Eye (tissue), 1 donor: Measurements from ENCODE around the gene GFRA1.

Experiments
- DNase-seq: peaks from one replicate; pipeline ENCODE4 v3.0.0-alpha.2; 2015

GFRA1 gene

DNA sequence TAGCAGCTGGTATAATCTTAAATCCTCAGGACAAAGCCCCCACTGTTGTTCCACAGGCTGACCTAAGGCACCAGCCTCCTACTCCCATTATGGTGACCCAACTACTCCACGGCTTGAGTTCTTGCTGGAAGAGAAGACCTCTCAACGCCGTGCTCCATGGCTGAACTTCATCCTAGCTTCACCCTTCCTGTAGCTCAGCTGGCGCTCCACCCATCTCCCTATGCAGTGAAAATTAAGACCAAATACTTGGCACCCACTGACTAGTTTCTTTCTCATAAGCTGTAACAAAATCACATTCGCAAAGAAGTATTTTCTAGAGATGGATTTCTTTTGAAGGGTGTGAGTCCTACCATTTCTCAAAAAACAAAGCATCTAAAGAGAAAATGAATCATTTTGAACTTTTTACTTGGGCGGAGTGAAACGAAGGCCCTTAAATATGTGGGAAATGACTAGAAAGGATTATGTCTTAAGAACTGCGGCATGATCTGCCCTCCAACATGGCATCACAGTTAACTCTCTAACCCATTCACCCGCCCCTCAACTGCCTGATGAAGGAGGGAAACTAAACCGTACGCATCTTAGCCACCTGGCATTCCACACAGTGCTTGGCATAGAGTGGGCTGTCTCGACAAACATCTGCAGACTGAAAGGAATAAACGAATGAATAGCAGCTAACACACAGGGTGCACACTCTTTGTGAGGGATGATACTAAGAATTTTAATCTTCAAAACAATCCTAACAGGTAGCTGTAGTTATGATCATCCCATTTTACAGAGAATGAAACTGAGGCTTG is 32.7 kb downstream of the GFRA1 start:
- DNase-seq: no peak

DNA sequence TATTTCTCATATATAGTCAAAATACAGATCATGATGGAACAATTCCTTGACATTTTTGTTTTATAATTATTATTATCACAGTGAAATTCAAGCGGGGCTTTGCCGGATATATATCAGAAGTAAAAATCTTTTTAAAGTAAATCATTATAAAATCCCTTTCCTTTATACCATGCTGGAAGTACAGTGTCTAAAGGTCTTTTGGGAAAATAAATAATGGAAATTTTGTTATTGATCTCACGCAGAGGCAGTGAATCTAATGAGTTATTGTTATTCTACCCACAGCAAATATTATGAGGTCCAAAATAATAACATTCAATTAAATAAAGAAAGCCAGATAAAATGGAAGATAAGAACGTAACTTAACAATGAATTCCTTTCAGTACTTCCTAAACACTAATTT is 33.8 kb downstream of the GFRA1 start:
- no peak for DNase-seq

DNA sequence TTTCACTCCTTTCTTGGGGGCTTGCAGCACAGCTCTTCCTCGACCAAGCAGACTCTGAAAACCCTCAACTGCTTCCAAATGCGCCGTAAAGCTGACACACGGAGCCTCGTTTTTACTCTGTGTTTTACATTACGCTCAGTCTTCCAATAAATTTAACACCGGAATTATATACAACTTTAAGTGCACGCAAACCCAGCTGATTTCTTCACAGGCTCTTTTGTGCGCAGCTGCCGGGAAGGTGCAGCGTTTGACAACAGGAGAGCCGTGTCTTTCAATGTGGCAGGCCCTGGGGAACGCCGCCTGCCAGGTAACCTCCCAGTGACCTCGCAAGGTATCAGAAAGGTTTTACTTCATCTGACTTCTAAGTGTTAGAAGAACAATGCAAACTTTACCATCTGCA is 35.0 kb downstream of the GFRA1 start:
- no peak for DNase-seq

DNA sequence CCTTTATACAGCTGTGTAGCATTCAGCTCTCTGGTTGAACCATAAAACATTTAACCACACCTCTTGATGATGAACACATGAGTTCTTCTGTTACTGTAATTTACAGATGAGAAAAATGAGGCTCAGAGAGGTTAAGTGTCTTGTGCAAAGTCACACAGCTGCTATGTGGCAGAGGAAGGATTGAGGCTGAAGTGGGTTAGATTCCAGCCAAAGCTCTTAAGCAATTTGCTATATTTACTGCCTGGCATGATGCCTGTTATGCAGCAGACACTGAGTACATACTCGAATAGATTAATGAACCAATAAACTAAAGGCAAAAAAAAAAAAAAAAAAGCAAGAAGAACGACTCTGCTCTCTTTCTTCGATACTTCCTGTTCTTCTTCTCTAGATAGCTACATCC is 35.7 kb downstream of the GFRA1 start:
- no peak for DNase-seq

DNA sequence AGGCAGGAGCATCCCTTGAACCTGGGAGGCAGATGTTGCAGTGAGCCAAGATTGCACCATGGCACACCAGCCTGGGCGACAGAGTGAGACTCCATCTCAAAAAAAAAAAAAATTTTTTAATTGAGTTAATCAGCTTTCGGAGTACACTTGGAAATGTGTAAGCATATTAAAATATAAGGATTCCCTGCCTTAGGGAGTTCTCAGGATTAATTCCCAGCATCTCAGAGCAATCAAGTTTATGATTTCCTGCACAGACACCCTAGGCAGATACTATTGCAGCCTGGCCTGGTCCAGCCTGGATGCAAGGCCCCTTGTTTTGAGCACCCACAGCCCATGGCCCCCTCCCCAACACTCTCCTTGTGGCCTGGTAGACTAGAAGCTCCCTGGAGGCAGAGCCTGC is 39.8 kb downstream of the GFRA1 start:
- DNase-seq: no peak

DNA sequence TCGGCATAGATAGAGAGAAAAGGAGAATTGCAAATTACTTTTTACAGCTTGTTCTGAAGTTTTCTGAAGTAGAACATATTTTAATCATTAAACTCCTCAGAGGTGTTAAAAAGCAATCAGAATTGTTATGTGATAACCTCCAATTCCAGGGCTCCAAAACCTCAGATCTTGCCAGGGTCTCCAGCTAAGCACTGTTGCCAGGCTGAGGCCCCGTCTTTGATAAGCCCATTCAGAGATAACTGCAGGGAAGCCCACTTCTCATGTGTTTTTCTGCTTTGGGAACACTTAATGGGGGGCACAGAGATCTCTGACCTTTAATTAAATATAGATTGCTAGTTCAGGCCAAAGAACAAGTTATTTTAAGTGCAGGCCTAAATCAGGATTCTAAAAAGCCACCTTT is 40.4 kb downstream of the GFRA1 start:
- no peak for DNase-seq

DNA sequence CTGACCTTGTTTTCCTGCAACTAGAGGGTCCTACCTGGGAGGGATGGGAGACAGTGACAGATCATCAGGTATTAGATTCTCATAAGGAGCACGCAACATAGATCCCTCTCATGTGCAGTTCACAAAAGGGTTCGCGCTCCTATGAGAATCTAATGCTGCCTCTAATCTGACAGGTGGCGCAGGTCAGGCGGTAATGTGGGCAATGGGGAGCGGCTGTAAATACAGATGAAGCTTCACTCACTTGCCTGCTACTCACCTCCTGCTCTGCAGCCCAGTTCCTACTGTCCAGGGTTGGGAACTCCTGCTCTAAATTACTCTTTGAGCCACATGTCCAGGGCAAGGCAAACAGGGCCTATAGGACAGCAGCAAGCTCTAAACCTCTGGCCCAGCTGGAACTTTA is 46.2 kb downstream of the GFRA1 start:
- DNase-seq: no peak

DNA sequence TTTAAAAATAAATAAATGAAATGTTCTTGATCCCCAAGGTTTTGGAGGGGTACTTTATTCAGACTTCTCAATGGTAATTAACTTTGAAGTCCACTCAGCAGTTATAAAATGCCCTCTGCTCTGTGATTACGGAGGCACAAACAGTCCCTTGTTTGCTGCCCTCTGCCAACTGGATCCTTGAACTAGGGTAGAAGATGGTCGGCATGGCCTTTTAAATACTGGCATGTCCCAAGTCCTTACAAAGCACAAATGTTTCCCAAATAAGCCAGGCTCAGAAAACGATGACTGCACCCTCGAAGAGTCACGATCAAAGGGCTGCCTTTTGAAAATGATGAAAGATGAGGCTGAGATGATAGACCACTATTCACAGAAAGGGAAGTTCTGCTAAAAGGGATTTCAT is 47.0 kb downstream of the GFRA1 start:
- no peak for DNase-seq

DNA sequence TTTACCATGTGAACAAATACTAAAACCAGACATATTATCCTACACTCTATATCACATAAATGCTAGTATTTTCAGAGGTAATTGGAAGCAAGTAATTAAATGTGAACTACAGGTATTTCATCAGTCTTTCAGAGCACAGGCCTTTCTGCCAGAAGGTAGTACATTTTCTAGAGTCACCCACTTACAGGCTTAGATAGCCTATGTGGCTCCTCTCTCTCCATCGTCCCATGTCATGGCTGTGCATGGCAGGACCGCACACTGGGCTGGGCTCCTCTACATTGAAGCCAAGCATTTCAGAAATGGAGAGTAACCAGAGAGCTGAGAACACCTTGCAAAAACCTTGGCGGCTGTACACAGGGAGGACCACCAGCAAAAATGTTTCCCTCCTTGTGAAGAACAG is 49.7 kb downstream of the GFRA1 start:
- no peak for DNase-seq

DNA sequence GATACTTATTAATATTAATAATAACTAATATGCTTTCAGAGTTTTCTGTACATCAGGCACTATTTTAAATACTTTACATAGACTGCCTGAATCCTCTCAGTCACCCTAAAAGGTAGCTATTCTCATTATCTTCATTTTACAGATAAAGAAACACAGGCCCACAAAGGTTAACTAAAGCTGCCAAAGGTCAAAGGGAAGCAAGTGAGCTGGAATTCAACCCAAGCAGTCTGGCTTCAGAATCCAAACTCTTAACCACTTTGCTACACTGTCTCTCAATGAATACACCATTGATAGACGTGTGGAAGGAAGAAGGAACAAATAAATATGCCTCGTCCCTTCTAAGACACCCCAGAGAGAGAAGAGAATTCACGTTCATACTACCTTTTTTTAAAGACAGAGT is 52.0 kb downstream of the GFRA1 start:
- DNase-seq: no peak

DNA sequence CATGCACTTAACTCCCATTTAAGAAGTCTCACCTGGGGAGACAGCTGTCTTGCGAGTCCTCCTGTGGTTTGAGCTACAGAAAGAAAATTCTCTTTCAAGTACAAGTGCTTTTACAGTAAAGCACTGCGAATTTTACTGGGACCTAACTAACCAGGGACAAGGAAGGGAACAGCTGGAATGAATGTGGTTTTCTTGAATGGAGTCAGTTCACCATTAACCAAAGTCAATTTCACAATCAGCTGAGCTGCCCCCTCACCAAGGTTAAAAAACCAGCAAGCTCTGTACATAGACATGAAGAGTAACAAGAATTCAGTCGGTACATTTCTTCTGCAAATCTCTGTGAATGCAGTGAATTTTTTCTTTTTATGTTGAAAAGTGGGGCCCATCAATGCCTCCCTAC is 56.3 kb downstream of the GFRA1 start:
- no peak for DNase-seq

DNA sequence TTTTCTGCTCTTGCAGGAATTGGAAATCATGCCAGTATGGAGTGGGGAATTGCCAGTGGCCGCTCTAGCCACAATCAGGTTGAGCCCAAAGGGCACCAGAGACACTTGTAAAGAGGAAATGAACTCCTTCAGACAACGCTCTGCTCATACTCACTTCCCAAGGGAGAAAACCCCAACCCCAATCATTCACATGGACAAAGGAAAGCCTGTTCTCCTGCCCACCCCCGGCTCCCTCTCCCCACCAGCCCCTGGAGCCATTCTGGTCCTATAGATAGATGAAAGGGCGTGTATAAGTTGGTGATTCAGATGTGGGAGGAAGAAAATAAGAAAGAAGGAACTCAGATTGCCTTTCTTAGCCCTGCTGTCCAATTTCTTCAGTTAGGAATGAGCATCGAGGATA is 57.4 kb downstream of the GFRA1 start:
- no peak for DNase-seq

DNA sequence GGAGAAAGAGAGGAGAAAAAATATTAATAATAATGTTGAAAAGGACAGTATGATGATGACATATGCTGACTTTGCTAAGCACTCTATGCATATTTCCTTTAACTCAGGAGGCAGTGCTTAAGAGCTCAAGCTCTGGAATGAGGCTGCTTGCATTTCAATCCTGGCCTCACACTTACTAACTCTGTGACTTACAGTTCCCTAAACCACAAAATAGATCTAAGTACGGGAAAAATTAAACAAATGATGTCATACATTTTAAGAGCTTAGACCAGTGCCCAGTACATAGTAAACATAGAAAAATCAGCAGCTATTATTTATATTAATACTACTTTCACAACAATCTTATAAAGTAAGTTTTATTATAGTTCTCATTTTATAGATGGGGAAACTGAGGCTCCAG is 61.3 kb downstream of the GFRA1 start:
- DNase-seq: peak; percentile 42

DNA sequence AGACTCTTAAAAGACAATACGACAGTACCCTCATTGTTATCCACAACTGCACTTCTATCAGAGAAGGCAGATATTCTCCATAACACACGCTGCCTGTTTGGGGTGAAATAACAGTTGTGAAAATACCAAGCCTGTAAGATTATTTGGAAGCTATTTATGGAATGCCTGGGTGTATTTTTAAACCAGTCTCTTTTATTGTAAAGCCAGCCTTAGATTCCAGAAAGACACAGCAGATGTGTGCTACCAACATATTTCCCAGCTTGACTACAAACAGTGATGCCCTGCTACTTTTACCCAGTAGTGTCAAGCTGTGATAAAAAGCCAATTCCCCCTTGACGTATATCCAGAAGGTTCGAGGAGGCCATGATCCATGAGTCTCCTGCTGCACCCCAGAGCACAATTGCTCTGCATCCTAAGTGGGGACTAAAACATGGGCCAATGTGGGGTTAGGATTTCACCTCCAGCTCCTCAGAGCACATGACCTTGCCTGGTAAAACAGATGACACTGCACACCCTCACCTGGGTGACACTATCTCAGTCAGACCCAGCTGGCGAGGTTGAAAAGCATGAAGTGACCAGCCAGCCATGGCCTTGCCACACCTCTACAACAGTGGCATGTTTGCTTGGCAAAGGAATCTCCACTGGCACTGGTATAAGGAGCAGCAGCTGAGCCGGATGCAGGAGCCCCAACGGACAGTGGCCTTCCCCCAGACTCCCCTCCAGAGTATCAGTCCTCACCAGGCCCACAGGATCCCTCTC is 62.2 kb downstream of the GFRA1 start:
- DNase-seq: peak; percentile 37

DNA sequence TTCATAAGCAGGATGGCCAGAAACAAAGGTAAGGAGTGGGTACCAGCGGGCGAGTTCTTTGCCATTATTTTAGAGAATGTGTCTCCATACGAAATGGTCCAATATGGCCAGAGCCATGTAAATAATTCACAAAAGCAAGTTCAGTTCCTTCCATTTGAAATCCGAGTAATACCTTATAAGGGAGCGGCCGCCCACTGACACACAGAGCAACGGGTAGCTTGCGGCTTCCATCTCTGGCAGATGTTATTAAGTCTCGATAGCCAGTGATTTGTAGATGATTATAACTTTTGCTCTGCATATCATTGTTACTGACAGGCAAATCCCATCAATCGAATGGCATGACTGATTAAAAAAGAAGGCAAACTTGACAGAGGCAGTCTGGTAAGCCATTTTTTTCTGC is 63.2 kb downstream of the GFRA1 start:
- DNase-seq: peak; percentile 52

DNA sequence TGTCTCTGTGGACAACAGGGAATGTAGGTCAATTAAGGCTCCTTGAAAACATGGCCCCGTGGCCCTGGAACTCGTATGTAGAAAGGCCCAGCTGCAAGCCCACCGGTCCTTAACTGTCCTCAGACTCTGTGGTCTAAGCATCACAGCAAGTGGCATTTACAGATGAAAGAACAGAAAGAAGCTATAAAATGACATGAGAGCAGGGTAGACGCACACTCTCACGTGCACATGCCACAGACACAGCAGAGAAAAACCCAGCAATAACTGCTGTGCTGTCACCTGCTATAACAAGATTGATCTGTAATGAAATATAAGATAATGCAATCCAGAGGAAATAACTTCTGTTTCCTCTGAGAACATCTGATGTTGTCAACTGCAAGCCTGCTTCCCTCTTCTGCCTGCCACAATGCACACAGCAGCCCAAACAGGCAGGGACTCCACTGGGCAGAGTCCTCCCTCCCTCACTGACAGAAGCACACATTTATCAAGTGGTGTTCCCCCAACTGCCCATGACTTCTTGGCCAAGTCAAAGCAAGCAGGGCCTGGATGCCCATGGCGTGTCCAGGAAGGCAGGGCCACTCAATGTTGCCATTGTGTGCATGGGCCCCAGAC is 63.9 kb downstream of the GFRA1 start:
- DNase-seq: peak; percentile 54

DNA sequence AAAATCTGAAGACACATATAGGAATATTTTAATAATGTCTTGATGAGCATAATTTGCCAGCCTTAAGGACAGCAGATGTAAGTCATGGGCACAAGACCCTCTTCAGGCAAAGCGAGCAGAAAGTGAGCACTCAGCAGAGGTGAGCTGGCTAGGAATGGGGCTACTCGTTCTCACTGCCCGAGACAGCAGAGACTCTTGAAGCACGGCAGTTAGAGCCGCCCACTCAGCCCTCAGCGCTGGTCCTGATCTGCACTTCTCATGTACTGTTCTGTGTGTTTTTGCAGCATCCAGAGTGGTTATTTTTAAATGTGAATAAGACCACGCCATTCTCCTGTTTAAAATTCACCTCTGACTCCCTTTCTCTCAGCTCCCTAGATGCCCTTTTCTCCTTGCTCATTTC is 65.3 kb downstream of the GFRA1 start:
- no peak for DNase-seq

DNA sequence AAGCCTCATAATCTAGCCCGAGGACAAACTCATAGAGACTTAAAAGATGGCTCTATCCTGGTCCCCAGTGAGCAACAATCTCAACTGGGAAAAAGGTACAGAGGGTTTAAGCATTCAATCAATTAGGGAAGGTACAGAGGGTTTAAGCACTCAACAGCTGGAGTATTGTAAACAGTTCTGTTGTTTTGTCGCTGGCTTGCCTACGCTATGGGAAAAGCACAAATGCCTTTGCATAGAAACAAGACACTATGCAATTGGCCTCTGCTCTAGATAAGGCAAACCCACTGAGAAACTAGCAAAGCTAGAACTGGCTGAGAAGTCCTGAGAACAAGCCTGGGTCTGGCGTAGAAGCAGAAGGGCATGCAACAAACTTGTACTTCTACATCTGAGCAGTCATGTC is 69.3 kb downstream of the GFRA1 start:
- DNase-seq: no peak

DNA sequence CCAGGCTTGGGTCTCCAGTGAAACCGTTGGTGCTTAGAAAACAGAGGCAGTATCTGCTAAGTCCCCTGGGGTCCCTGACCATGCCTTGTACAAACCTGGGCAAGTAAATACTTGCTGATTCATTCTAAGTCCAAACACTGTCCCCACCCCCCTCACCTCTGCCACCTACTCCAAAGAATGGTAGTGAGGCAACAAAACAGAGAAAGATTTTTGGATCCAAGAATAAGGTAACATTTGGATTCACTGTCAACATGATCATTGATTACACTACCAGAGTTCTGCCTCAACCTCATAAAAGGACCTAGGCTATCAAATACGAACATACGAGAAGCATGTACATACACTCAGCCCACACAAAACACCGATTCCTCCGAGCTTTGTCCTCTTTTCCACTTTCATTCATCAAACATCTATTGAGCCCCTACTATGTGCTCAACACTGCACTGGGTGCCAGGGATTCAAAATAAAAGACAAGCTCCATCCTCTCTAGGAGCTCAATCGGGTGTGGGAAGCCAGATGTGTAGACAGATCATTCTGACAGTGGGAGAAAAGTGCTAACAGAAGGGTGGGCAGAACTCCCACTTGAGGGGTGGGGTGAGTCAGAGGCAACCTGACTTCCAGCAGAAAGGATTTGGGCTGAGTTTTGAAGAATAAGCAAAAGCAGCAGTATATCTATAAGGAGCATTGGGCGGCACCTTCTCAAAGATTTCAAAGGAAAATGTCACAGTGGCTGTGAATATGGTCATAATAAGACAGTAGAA is 71.2 kb downstream of the GFRA1 start:
- no peak for DNase-seq

DNA sequence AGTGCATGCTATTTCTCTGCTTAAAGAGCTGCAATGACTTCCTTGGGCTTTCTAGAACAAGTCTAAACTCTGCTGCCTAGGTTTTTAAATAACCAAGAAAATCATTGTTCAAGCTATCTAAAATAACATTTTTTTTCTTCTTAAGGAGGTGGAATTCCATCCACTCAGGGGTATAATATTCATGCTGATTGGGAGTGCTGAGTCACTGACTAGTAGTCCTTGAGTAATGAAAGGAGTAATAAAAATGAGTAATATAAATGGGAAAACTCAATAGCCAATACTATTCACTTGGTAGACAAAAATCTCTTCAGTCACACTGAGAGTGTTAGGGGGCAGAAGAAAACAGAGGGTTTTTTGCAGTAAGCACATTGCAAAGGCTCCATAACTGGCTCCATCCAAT is 72.0 kb downstream of the GFRA1 start:
- no peak for DNase-seq

DNA sequence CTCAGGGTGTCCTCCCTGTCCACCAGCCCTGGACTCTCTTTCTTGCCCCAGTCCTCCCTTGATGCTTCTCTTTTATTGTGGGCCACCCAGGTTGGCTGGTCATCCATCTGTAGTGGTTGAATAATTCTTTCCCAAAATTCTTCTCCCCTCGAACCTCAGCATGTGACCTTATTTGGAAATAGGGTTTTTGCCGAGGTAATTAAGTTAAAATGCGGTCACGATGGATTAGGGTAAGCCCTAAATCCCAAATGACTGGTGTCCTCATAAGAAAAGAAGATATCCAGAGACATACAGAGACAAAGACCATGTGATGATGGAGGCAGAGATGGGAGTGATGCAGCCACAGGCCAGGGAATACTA is 74.3 kb downstream of the GFRA1 start:
- DNase-seq: no peak

DNA sequence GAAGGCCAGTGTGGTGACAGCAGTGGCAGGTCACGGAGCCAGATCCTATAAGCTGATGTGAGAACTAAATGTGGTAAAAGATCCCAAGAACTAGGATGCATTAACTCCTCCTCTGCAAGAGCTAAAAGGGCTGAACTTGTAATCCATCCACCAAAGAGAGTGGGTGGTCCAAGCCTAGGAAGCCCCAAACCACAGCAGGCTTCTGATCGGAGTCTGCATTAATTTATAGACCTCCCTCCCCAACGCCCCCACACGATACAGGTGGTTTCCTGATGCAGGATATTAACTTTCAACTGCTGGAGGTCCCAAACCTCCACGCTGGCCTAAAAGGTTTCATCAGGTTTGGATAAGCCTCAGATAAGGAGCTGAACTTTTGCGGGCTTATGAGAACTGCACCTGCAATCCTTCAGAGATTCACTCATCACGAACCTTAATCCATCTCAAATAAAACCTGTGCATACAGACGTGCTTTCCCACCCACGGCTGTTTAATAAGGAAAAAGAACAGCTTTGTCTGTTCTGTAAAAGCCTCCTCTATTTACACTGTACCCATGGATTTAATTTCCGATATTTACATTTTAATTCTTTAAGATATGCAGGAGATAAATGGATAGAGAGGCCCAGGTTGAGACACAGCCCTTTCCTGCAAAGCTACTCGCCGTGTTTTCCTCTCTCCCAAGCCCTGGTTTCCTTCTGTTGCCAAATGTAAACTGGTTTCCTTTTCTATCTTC is 74.9 kb downstream of the GFRA1 start:
- no peak for DNase-seq

DNA sequence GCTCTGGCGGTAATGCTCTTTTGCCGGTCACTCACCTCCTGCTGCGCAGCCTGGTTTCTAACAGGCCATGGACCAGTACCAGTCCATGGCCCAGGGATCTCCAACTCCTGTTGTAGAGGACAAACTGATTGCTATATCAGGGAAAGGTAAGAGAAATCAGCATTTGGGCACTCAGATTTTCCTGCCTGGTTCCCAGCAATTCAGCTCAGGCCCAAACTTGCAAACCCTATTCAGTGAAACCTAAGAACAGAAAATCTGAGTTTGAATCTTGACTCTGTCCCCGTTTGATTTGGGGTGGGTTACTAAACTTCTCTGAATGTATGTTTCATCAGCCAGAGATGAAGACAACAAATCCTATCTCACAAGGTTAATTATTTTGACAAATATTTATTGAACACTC is 77.4 kb downstream of the GFRA1 start:
- no peak for DNase-seq
